HEK293 (cell line): ENCODE results near the gene CADPS.

Experiments
- CTCF ChIA-PET: fragments of 350-600 bp; formaldehyde crosslinking; extraction: SDS; loops from one replicate; lab custom pipeline; 2021; ENCODE audit warnings: antibody characterized with exemption; lab: Yijun Ruan, JAX
- POLR2A ChIA-PET: fragments of 300-600 bp; formaldehyde crosslinking; extraction: SDS; loops from one replicate; lab custom pipeline; 2020; ENCODE audit warnings: antibody characterized with exemption, inconsistent platforms; lab: Yijun Ruan, JAX
- H3K27ac ChIP-seq: fragments of 200-500 bp; sonication (Bioruptor generic); 2 replicates; pipeline ENCODE4 v1.5.1; 2014; ENCODE audit warnings: low read depth, low read length, control low read depth, inconsistent platforms; ENCODE audit errors: extremely low read depth
- H3K36me3 ChIP-seq, 2 experiments: fragments of 200-500 bp in 1 of 2; sonication (Bioruptor generic) in 1 of 2; 1 replicate in 1 of 2; 2 replicates in 1 of 2; pipeline ENCODE4 v1.5.1; 2014 to 2017; ENCODE audit warnings: inconsistent platforms in 2 of 2, low read length in 2 of 2; ENCODE audit not compliant: control insufficient read depth in 2 of 2, insufficient read depth in 1 of 2
- H3K4me1 ChIP-seq: fragments of 200-500 bp; sonication (Bioruptor generic); 2 replicates; pipeline ENCODE4 v1.5.1; 2014; ENCODE audit warnings: mild to moderate bottlenecking, low read length, inconsistent platforms; ENCODE audit not compliant: control insufficient read depth, insufficient read depth
- H3K4me3 ChIP-seq: 2 replicates; pipeline ENCODE4 v1.5.1; 2011; ENCODE audit warnings: low read depth, mild to moderate bottlenecking, control low read depth, low read length, moderate library complexity
- H3K9me3 ChIP-seq: fragments of 200-500 bp; sonication (Bioruptor generic); 2 replicates; pipeline ENCODE4 v1.5.1; 2014; ENCODE audit warnings: low read depth, low read length, inconsistent platforms; ENCODE audit not compliant: control insufficient read depth, insufficient read depth
- AEBP2 ChIP-seq: fragments of 450-650 bp; formaldehyde crosslinking; IDR thresholded peaks from 2 replicates; pipeline ENCODE4 v1.5.1; 2016; ENCODE audit warnings: missing biosample characterization, missing genetic modification characterization, borderline replicate concordance
- BCL11B ChIP-seq: fragments of 450-650 bp; formaldehyde crosslinking; IDR thresholded peaks from 2 replicates; pipeline ENCODE4 v1.5.1; 2016; ENCODE audit warnings: low read depth, missing biosample characterization, missing genetic modification characterization
- GLIS1 ChIP-seq: fragments of 450-650 bp; formaldehyde crosslinking; IDR thresholded peaks from 2 replicates; pipeline ENCODE4 v1.5.1; 2016; ENCODE audit warnings: missing biosample characterization, missing genetic modification characterization
- HIC1 ChIP-seq: fragments of 450-650 bp; formaldehyde crosslinking; IDR thresholded peaks from 2 replicates; pipeline ENCODE4 v1.5.1; 2016; ENCODE audit warnings: missing biosample characterization, missing genetic modification characterization
- OVOL3 ChIP-seq: fragments of 450-650 bp; formaldehyde crosslinking; IDR thresholded peaks from 2 replicates; pipeline ENCODE4 v1.5.1; 2016; ENCODE audit warnings: missing biosample characterization, missing genetic modification characterization
- REST ChIP-seq: fragments of 450-650 bp; formaldehyde crosslinking; IDR thresholded peaks from 2 replicates; pipeline ENCODE4 v1.5.1; 2016; ENCODE audit warnings: missing biosample characterization, missing genetic modification characterization
- WT1 ChIP-seq: fragments of 450-650 bp; formaldehyde crosslinking; IDR thresholded peaks from 2 replicates; pipeline ENCODE4 v1.5.1; 2016; ENCODE audit warnings: missing biosample characterization, missing genetic modification characterization
- ZBTB44 ChIP-seq: fragments of 450-650 bp; IDR thresholded peaks from 2 replicates; pipeline ENCODE4 v1.5.1; 2018; ENCODE audit warnings: missing biosample characterization, mild to moderate bottlenecking, missing genetic modification characterization
- ZNF350 ChIP-seq: fragments of 450-650 bp; formaldehyde crosslinking; IDR thresholded peaks from 2 replicates; pipeline ENCODE4 v1.5.0; 2017; ENCODE audit warnings: missing biosample characterization, mild to moderate bottlenecking, missing genetic modification characterization
- ZNF521 ChIP-seq: fragments of 450-650 bp; formaldehyde crosslinking; IDR thresholded peaks from 2 replicates; pipeline ENCODE4 v1.5.1; 2017; ENCODE audit warnings: missing biosample characterization, mild to moderate bottlenecking, missing genetic modification characterization
- ZNF549 ChIP-seq: fragments of 450-650 bp; IDR thresholded peaks from 2 replicates; pipeline ENCODE4 v1.5.1; 2018; ENCODE audit warnings: missing biosample characterization, missing genetic modification characterization, mild to moderate bottlenecking, inconsistent platforms, moderate library complexity
- ZNF629 ChIP-seq: fragments of 450-650 bp; formaldehyde crosslinking; IDR thresholded peaks from 2 replicates; pipeline ENCODE4 v1.5.1; 2017; ENCODE audit warnings: missing biosample characterization, missing genetic modification characterization
- ZNF660 ChIP-seq: fragments of 450-650 bp; IDR thresholded peaks from 2 replicates; pipeline ENCODE4 v1.5.1; 2018; ENCODE audit warnings: missing biosample characterization, mild to moderate bottlenecking, missing genetic modification characterization
- ZNF664 ChIP-seq: fragments of 450-650 bp; formaldehyde crosslinking; IDR thresholded peaks from 2 replicates; pipeline ENCODE4 v1.5.1; 2016; ENCODE audit warnings: missing biosample characterization, missing genetic modification characterization
- ZNF791 ChIP-seq: fragments of 450-650 bp; formaldehyde crosslinking; IDR thresholded peaks from 2 replicates; pipeline ENCODE4 v1.5.1; 2016; ENCODE audit warnings: missing biosample characterization, missing genetic modification characterization
- ZSCAN23 ChIP-seq: fragments of 450-650 bp; formaldehyde crosslinking; IDR thresholded peaks from 2 replicates; pipeline ENCODE4 v1.5.1; 2016; ENCODE audit warnings: missing biosample characterization, missing genetic modification characterization
- TF ChIP-seq, protein P1 (sequence below): fragments of 450-650 bp; formaldehyde crosslinking; IDR thresholded peaks from 2 replicates; pipeline ENCODE4 v1.5.1; 2016; ENCODE audit warnings: missing biosample characterization, missing genetic modification characterization
- TF ChIP-seq, protein P2 (sequence below): fragments of 450-650 bp; formaldehyde crosslinking; IDR thresholded peaks from 2 replicates; pipeline ENCODE4 v1.5.1; 2016; ENCODE audit warnings: missing biosample characterization, missing genetic modification characterization

CADPS gene

DNA sequence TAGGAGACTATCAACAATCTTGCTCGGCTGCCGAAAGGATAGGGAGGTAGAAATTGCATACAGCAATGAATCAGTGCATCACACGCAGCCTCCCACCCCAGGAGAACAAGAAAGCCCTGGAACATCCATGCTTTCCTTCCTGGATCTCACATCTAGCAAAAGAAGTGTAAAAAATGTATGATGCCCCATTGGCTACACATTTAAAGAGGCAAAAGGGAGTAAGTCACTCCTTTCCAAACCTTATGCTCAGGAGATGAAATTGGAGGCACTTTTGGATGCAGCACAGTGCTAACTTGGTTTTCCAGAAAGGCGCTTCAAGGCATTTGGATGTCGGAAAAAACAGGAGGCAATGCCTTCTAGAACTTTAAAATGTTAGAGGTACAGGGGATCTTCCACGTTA, 469.6 kb downstream of the CADPS start (continued):
- TF ChIP-seq HIC1 (tag by site-specific recombination) (no peak), ZNF660 (no peak), ZNF549 (tag by site-specific recombination) (no peak)
- TF ChIP-seq, protein P1, sequence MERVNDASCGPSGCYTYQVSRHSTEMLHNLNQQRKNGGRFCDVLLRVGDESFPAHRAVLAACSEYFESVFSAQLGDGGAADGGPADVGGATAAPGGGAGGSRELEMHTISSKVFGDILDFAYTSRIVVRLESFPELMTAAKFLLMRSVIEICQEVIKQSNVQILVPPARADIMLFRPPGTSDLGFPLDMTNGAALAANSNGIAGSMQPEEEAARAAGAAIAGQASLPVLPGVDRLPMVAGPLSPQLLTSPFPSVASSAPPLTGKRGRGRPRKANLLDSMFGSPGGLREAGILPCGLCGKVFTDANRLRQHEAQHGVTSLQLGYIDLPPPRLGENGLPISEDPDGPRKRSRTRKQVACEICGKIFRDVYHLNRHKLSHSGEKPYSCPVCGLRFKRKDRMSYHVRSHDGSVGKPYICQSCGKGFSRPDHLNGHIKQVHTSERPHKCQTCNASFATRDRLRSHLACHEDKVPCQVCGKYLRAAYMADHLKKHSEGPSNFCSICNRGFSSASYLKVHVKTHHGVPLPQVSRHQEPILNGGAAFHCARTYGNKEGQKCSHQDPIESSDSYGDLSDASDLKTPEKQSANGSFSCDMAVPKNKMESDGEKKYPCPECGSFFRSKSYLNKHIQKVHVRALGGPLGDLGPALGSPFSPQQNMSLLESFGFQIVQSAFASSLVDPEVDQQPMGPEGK (tag by site-specific recombination): no peak

DNA sequence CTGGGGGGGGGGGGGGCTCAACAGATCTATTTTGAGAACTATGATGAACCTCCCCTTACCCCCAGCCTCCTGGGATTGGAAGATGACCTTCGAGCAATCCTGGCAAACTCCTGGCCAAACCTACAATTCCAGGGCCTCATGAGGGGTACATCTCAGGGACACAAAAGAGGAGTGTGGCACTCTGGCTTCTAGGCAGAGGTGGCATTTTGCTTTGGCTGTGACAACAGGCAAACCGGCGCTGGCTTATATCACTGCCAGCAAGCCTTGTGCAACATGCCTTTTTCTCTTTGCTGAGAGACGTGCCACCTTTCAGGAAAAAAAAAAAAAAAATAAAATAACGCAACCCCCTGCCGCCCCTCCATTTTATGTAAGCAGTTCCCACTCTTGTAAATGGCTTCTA, 470.1 kb downstream of the CADPS start:
- Histone ChIP-seq H3K4me3 (no peak overlapping the region), H3K4me1 (no peaks in the 10 kb centered on the region), H3K9me3 (no peaks in the 10 kb centered on the region), H3K27ac (no peak overlapping the region), H3K36me3 (no peaks in the 10 kb centered on the region)
- POLR2A ChIA-PET: no interaction called here
- TF ChIP-seq ZNF350 (tag by site-specific recombination) (no peak), ZNF521 (tag by site-specific recombination) (no peak), GLIS1 (tag by site-specific recombination) (no peak), AEBP2 (tag by site-specific recombination) (no peak), ZNF629 (no peak), OVOL3 (tag by site-specific recombination) (no peak), ZSCAN23 (tag by site-specific recombination) (no peak), BCL11B (no peak), ZNF664 (tag by site-specific recombination) (no peak), ZNF791 (tag by site-specific recombination) (no peak), REST (tag by site-specific recombination) (no peak), ZBTB44 (tag by site-specific recombination) (no peak), WT1 (tag by site-specific recombination) (no peak)
- TF ChIP-seq, protein P2, sequence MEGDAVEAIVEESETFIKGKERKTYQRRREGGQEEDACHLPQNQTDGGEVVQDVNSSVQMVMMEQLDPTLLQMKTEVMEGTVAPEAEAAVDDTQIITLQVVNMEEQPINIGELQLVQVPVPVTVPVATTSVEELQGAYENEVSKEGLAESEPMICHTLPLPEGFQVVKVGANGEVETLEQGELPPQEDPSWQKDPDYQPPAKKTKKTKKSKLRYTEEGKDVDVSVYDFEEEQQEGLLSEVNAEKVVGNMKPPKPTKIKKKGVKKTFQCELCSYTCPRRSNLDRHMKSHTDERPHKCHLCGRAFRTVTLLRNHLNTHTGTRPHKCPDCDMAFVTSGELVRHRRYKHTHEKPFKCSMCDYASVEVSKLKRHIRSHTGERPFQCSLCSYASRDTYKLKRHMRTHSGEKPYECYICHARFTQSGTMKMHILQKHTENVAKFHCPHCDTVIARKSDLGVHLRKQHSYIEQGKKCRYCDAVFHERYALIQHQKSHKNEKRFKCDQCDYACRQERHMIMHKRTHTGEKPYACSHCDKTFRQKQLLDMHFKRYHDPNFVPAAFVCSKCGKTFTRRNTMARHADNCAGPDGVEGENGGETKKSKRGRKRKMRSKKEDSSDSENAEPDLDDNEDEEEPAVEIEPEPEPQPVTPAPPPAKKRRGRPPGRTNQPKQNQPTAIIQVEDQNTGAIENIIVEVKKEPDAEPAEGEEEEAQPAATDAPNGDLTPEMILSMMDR (tag by site-specific recombination): no peak
- CTCF ChIA-PET: no interaction called here
